SK-N-SH treated with all-trans-retinoic acid at 6 μM for 48 hours (cell line): ENCODE results near the gene PRLH.

Experiments
- ATAC-seq: fragments of 200-7000 bp; cut with Tn5 transposase; 3 replicates; pipeline ENCODE4 v1.9.1; 2020; ENCODE audit warnings: mild to moderate bottlenecking, moderate library complexity
- ARNTL ChIP-seq: fragments of 450-650 bp; formaldehyde crosslinking; IDR thresholded peaks from 2 replicates; pipeline ENCODE4 v1.5.0; 2020; ENCODE audit warnings: low read depth, mild to moderate bottlenecking, moderate library complexity, borderline replicate concordance
- BACH2 ChIP-seq: fragments of 250-450 bp; sonication (Bioruptor Pico); IDR thresholded peaks from 2 replicates; pipeline ENCODE4 v1.9.0; 2021; ENCODE audit warnings: mild to moderate bottlenecking, borderline replicate concordance
- CSDC2 ChIP-seq: fragments of 250-450 bp; sonication (Bioruptor Pico); IDR thresholded peaks from 2 replicates; pipeline ENCODE4 v1.5.0; 2020; ENCODE audit warnings: mild to moderate bottlenecking, moderate library complexity
- ESRRG ChIP-seq: fragments of 250-450 bp; sonication (Bioruptor Pico); IDR thresholded peaks from 2 replicates; pipeline ENCODE4 v1.6.1; 2021; ENCODE audit warnings: mild to moderate bottlenecking
- GLIS3 ChIP-seq: fragments of 250-450 bp; sonication (Bioruptor Pico); IDR thresholded peaks from 2 replicates; pipeline ENCODE4 v1.5.0; 2020; ENCODE audit warnings: mild to moderate bottlenecking, moderate library complexity
- ISL1 ChIP-seq: fragments of 250-450 bp; sonication (Bioruptor Pico); IDR thresholded peaks from 2 replicates; pipeline ENCODE4 v2.1.2; 2022; ENCODE audit warnings: mild to moderate bottlenecking, moderate library complexity
- OSR1 ChIP-seq: fragments of 250-450 bp; sonication (Bioruptor Pico); IDR thresholded peaks from 2 replicates; pipeline ENCODE4 v1.8.0; 2022; ENCODE audit warnings: moderate library complexity, mild to moderate bottlenecking, inconsistent platforms
- PPARA ChIP-seq: fragments of 250-450 bp; sonication (Bioruptor Pico); IDR thresholded peaks from 2 replicates; pipeline ENCODE4 v1.5.0; 2020; ENCODE audit warnings: mild to moderate bottlenecking, borderline replicate concordance
- RARB ChIP-seq: fragments of 250-450 bp; sonication (Bioruptor Pico); IDR thresholded peaks from 2 replicates; pipeline ENCODE4 v1.8.0; 2021; ENCODE audit warnings: mild to moderate bottlenecking, moderate library complexity
- SNAI2 ChIP-seq: fragments of 250-450 bp; sonication (Bioruptor Pico); IDR thresholded peaks from 2 replicates; pipeline ENCODE4 v1.5.0; 2020; ENCODE audit warnings: mild to moderate bottlenecking, moderate library complexity
- TCF4 ChIP-seq: fragments of 250-450 bp; sonication (Bioruptor Pico); IDR thresholded peaks from 2 replicates; pipeline ENCODE4 v1.8.0; 2021; ENCODE audit warnings: mild to moderate bottlenecking, moderate library complexity, borderline replicate concordance
- TOX ChIP-seq: fragments of 250-450 bp; sonication (Bioruptor Pico); IDR thresholded peaks from 2 replicates; pipeline ENCODE4 v1.8.0; 2021; ENCODE audit warnings: mild to moderate bottlenecking, moderate library complexity, borderline replicate concordance
- ZC3H10 ChIP-seq: fragments of 250-450 bp; sonication (Bioruptor Pico); IDR thresholded peaks from 2 replicates; pipeline ENCODE4 v1.5.1; 2021; ENCODE audit warnings: mild to moderate bottlenecking, moderate library complexity
- ZFP3 ChIP-seq: fragments of 250-450 bp; sonication (Bioruptor Pico); IDR thresholded peaks from 2 replicates; pipeline ENCODE4 v1.5.0; 2020; ENCODE audit warnings: mild to moderate bottlenecking, moderate library complexity
- ZFP30 ChIP-seq: fragments of 450-650 bp; formaldehyde crosslinking; IDR thresholded peaks from 2 replicates; pipeline ENCODE4 v1.5.0; 2022; ENCODE audit warnings: mild to moderate bottlenecking, moderate library complexity
- ZNF565 ChIP-seq: fragments of 450-650 bp; formaldehyde crosslinking; conservative IDR thresholded peaks from 2 replicates; pipeline ENCODE4 v1.5.0; 2020; ENCODE audit warnings: low read depth, mild to moderate bottlenecking, moderate library complexity
- ZNF70 ChIP-seq: fragments of 450-650 bp; formaldehyde crosslinking; IDR thresholded peaks from 2 replicates; pipeline ENCODE4 v1.5.0; 2020; ENCODE audit warnings: mild to moderate bottlenecking, moderate library complexity
- ZNF8 ChIP-seq: fragments of 450-650 bp; formaldehyde crosslinking; IDR thresholded peaks from 2 replicates; pipeline ENCODE4 v1.5.0; 2020; ENCODE audit warnings: mild to moderate bottlenecking, moderate library complexity
- TF ChIP-seq, protein P1 (sequence below): fragments of 250-450 bp; sonication (Bioruptor Pico); IDR thresholded peaks from 2 replicates; pipeline ENCODE4 v1.5.1; 2021; ENCODE audit warnings: mild to moderate bottlenecking, moderate library complexity
- TF ChIP-seq, protein P2 (sequence below): fragments of 250-450 bp; sonication (Bioruptor Pico); IDR thresholded peaks from 2 replicates; pipeline ENCODE4 v1.5.1; 2020; ENCODE audit warnings: low read depth, mild to moderate bottlenecking, moderate library complexity
- TF ChIP-seq, protein P3 (sequence below): fragments of 250-450 bp; sonication (Bioruptor Pico); IDR thresholded peaks from 2 replicates; pipeline ENCODE4 v1.8.0; 2021; ENCODE audit warnings: low read depth, mild to moderate bottlenecking, moderate library complexity, borderline replicate concordance
- TF ChIP-seq, protein P4 (sequence below): fragments of 250-450 bp; sonication (Bioruptor Pico); IDR thresholded peaks from 2 replicates; pipeline ENCODE4 v1.8.0; 2020; ENCODE audit warnings: mild to moderate bottlenecking, moderate library complexity, borderline replicate concordance

Gene PRLH, protein sequence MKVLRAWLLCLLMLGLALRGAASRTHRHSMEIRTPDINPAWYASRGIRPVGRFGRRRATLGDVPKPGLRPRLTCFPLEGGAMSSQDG

DNA sequence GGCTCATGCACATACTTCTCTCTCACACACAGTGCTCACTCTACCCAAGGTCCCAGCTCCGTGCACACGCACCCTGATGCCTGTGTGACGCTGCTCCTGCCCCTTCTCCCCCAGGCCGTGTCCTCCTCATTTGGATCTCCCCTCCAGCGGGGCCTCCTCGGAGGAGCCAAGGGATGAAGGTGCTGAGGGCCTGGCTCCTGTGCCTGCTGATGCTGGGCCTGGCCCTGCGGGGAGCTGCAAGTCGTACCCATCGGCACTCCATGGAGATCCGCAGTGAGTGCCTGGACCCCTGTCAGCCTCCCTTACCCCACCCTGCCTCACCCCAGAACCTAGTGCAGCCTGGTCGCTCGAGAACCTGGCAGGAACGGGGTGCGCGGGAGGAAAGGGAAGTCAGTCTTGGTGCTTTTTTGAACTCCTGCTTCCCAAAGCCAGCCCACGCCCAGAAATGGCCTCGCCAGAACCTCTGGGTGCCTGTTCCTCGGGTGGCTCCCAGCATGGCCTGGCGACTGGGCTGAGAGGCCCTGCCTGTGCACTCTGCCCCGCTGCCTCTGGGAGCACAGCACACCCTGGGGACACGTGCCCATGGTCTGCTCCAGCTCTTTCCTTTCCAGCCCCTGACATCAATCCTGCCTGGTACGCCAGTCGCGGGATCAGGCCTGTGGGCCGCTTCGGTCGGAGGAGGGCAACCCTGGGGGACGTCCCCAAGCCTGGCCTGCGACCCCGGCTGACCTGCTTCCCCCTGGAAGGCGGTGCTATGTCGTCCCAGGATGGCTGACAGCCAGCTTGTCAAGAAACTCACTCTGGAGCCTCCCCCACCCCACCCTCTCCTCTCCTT, at the start of gene PRLH:
TSS of gene PRLH (plus strand) at position 174 of the 835 bp plus-strand sequence. CDS start at position 174, 0 bp downstream.
- no peak for TF ChIP-seq ISL1 (CRISPR knock-in tag)
- no peak for TF ChIP-seq ZC3H10
- no peak for TF ChIP-seq SNAI2 (CRISPR knock-in tag)
- TF ChIP-seq GLIS3 (CRISPR knock-in tag), result no peak
- TF ChIP-seq ZFP30 (CRISPR knock-in tag), result no peak
- TF ChIP-seq, protein P1, sequence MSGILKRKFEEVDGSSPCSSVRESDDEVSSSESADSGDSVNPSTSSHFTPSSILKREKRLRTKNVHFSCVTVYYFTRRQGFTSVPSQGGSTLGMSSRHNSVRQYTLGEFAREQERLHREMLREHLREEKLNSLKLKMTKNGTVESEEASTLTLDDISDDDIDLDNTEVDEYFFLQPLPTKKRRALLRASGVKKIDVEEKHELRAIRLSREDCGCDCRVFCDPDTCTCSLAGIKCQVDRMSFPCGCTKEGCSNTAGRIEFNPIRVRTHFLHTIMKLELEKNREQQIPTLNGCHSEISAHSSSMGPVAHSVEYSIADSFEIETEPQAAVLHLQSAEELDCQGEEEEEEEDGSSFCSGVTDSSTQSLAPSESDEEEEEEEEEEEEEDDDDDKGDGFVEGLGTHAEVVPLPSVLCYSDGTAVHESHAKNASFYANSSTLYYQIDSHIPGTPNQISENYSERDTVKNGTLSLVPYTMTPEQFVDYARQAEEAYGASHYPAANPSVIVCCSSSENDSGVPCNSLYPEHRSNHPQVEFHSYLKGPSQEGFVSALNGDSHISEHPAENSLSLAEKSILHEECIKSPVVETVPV, result no peak
- TF ChIP-seq PPARA (CRISPR knock-in tag), result no peak
- no peak for TF ChIP-seq CSDC2 (CRISPR knock-in tag)
- TF ChIP-seq, protein P2, sequence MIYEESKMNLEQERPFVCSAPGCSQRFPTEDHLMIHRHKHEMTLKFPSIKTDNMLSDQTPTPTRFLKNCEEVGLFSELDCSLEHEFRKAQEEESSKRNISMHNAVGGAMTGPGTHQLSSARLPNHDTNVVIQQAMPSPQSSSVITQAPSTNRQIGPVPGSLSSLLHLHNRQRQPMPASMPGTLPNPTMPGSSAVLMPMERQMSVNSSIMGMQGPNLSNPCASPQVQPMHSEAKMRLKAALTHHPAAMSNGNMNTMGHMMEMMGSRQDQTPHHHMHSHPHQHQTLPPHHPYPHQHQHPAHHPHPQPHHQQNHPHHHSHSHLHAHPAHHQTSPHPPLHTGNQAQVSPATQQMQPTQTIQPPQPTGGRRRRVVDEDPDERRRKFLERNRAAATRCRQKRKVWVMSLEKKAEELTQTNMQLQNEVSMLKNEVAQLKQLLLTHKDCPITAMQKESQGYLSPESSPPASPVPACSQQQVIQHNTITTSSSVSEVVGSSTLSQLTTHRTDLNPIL (CRISPR knock-in tag), result no peak
- TF ChIP-seq, protein P3, sequence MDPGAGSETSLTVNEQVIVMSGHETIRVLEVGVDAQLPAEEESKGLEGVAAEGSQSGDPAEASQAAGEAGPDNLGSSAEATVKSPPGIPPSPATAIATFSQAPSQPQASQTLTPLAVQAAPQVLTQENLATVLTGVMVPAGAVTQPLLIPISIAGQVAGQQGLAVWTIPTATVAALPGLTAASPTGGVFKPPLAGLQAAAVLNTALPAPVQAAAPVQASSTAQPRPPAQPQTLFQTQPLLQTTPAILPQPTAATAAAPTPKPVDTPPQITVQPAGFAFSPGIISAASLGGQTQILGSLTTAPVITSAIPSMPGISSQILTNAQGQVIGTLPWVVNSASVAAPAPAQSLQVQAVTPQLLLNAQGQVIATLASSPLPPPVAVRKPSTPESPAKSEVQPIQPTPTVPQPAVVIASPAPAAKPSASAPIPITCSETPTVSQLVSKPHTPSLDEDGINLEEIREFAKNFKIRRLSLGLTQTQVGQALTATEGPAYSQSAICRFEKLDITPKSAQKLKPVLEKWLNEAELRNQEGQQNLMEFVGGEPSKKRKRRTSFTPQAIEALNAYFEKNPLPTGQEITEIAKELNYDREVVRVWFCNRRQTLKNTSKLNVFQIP (CRISPR knock-in tag), result no peak
- TF ChIP-seq TOX, result no peak
- TF ChIP-seq ZNF565 (CRISPR knock-in tag), result no peak
- no peak for ATAC-seq

DNA sequence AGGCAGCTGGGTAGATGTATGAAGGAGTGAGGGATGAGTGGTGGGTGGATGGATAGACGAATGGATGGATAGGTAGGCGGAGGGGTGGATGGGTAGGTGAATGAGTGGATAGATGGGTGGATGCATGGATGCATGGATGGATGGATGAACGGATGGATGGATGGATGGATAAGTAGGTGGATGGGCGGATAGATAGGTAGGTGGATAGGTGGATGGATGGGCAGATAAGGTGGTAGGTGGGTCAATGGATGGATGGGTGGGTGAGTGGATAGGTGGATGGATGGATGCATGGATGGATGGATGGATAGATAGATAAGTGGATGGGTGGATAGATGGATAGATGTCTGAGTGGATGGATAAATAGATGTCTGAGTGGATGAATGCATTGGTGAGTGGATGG, 49.2 kb upstream of the PRLH start:
- no peak for ATAC-seq
- TF ChIP-seq TOX, result no peak
- TF ChIP-seq ZFP30 (CRISPR knock-in tag), result no peak
- no peak for TF ChIP-seq ZFP3 (CRISPR knock-in tag)
- TF ChIP-seq ISL1 (CRISPR knock-in tag), result no peak
- TF ChIP-seq ARNTL, result no peak
- no peak for TF ChIP-seq ZNF8 (CRISPR knock-in tag)
- TF ChIP-seq, all 23 proteins: peak for 0

DNA sequence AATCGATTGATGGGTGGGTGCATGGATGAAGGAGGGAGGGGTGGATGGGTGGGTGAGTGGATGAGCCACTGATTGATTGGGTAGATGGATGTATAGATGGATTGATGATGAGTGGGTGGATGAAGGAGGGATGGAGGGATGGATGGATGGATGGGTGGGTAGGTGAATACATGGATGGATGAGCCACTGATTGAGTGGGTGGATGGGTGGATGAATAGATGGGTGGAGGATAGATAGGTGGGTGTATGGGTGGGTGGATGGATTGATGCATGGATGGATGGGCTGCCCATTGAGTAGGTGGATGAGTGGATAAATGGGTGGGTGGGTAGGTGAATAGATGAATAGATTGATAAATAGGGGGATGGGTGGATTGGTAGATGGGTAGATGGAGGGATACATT, 48.4 kb upstream of the PRLH start:
- ATAC-seq, result no peak
- TF ChIP-seq TCF4 (CRISPR knock-in tag) (no peak), TOX (no peak), ISL1 (CRISPR knock-in tag) (no peak), ZC3H10 (no peak), ARNTL (no peak), ZFP3 (CRISPR knock-in tag) (no peak), ZNF70 (CRISPR knock-in tag) (no peak), CSDC2 (CRISPR knock-in tag) (no peak), ZFP30 (CRISPR knock-in tag) (no peak), OSR1 (CRISPR knock-in tag) (no peak)
- TF ChIP-seq, protein P1, result no peak

DNA sequence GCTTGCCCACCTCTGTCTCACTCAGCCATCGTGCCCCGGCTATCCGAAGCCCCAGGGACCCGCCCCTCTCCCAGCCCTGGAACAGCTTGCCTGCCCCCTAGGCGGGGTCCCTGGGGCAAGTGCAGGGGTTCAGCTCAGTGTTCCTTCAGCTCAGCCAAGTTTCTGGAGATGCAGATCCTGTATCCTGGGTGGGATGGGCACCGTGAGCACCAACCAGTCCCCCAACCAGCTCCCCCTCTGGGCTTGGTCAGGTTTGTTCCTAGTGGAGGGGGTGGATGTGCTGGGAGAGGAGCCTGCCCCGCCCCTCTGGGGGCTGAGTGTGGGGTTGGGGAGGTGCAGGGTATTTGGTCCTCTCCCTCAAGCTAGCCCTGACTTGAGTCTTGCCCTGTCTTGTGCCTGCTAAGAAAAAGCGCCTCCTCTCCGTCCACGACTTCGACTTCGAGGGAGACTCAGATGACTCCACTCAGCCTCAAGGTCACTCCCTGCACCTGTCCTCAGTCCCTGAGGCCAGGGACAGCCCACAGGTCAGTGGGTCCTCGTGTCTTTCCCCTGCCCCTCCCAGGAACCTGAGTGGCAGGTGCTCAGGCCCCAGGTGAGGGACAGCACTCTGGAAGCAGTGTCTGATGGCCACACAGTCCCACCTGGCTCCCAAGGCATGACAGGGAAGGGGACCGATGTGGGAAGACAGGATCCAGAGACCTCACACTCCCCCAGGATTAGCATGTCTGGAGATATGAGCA, 46.7 kb upstream of the PRLH start:
- TF ChIP-seq, protein P1, result no peak
- TF ChIP-seq ZC3H10 (no peak), ZFP3 (CRISPR knock-in tag) (no peak), ESRRG (CRISPR knock-in tag) (no peak), ZNF70 (CRISPR knock-in tag) (no peak), OSR1 (CRISPR knock-in tag) (no peak), TCF4 (CRISPR knock-in tag) (no peak), ISL1 (CRISPR knock-in tag) (no peak), GLIS3 (CRISPR knock-in tag) (no peak), RARB (CRISPR knock-in tag) (no peak), CSDC2 (CRISPR knock-in tag) (no peak), PPARA (CRISPR knock-in tag) (no peak), BACH2 (CRISPR knock-in tag) (no peak)
- TF ChIP-seq, protein P4, sequence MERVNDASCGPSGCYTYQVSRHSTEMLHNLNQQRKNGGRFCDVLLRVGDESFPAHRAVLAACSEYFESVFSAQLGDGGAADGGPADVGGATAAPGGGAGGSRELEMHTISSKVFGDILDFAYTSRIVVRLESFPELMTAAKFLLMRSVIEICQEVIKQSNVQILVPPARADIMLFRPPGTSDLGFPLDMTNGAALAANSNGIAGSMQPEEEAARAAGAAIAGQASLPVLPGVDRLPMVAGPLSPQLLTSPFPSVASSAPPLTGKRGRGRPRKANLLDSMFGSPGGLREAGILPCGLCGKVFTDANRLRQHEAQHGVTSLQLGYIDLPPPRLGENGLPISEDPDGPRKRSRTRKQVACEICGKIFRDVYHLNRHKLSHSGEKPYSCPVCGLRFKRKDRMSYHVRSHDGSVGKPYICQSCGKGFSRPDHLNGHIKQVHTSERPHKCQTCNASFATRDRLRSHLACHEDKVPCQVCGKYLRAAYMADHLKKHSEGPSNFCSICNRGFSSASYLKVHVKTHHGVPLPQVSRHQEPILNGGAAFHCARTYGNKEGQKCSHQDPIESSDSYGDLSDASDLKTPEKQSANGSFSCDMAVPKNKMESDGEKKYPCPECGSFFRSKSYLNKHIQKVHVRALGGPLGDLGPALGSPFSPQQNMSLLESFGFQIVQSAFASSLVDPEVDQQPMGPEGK (CRISPR knock-in tag), result no peak
- no peak for ATAC-seq
